Ishikawa (cell line): ENCODE measurements around the gene KRT80.

Experiments
- CEBPB ChIP-seq: IDR thresholded peaks from 2 replicates; pipeline ENCODE4 v1.6.1; 2012
- CREB1 ChIP-seq: IDR thresholded peaks from 2 replicates; pipeline ENCODE4 v1.6.1; 2012; ENCODE audit warnings: low read depth
- EGR1 ChIP-seq: IDR thresholded peaks from 2 replicates; pipeline ENCODE4 v1.6.1; 2012
- EP300 ChIP-seq: IDR thresholded peaks from 2 replicates; pipeline ENCODE4 v1.6.1; 2012; ENCODE audit warnings: borderline replicate concordance
- FOXM1 ChIP-seq: IDR thresholded peaks from 2 replicates; pipeline ENCODE4 v1.6.1; 2012; ENCODE audit warnings: low read depth, borderline replicate concordance
- MAX ChIP-seq: IDR thresholded peaks from 2 replicates; pipeline ENCODE4 v1.6.1; 2012
- NFIC ChIP-seq: IDR thresholded peaks from 2 replicates; pipeline ENCODE4 v1.6.1; 2012
- RAD21 ChIP-seq: IDR thresholded peaks from 2 replicates; pipeline ENCODE4 v1.6.1; 2012; ENCODE audit warnings: low read depth
- REST ChIP-seq: IDR thresholded peaks from 2 replicates; pipeline ENCODE4 v1.6.1; 2012; ENCODE audit warnings: low read depth, mild to moderate bottlenecking
- TAF1 ChIP-seq: IDR thresholded peaks from 2 replicates; pipeline ENCODE4 v1.6.1; 2012; ENCODE audit warnings: low read depth, mild to moderate bottlenecking
- TCF12 ChIP-seq: IDR thresholded peaks from 2 replicates; pipeline ENCODE4 v1.6.1; 2012; ENCODE audit warnings: low read depth
- TEAD4 ChIP-seq: IDR thresholded peaks from 2 replicates; pipeline ENCODE4 v1.6.1; 2012
- USF1 ChIP-seq: IDR thresholded peaks from 2 replicates; pipeline ENCODE4 v1.6.1; 2012
- YY1 ChIP-seq: IDR thresholded peaks from 2 replicates; pipeline ENCODE4 v1.6.1; 2012; ENCODE audit warnings: low read depth
- ZBTB7A ChIP-seq: IDR thresholded peaks from 2 replicates; pipeline ENCODE4 v1.6.1; 2012; ENCODE audit warnings: low read depth

KRT80 gene

GRCh38 chr12:52222692-52223091, 30.9 kb upstream of the KRT80 start:
- no peak for TF ChIP-seq FOXM1
- TF ChIP-seq EGR1, result no peak
- no peak for TF ChIP-seq EP300
- no peak for TF ChIP-seq USF1
- no peak for TF ChIP-seq RAD21
- no peak for TF ChIP-seq YY1
- TF ChIP-seq NFIC, result no peak
- TF ChIP-seq CEBPB, result no peak
- TF ChIP-seq CREB1, result no peak
- TF ChIP-seq MAX, result no peak
- TF ChIP-seq TCF12, result no peak
- TF ChIP-seq TAF1, result no peak
- TF ChIP-seq TEAD4, result no peak
- no peak for TF ChIP-seq ZBTB7A
- no peak for TF ChIP-seq REST

GRCh38 chr12:52221912-52222457, 30.2 kb upstream of the KRT80 start:
- TF ChIP-seq YY1 (0 out of 2 replicates have a peak, but pooled peaks have one; percentile 45), CREB1 (no peak), TCF12 (0 out of 2 replicates have a peak, but pooled peaks have one; percentile 45), EGR1 (no peak), RAD21 (peak; percentile 81), CEBPB (no peak), REST (no peak), EP300 (peak; percentile 14; the same call in 1 of the 2 replicates), TAF1 (no peak), USF1 (no peak), MAX (peak; percentile 81), TEAD4 (no peak), FOXM1 (no peak), ZBTB7A (no peak), NFIC (peak; percentile 54)

- TF ChIP-seq TCF12 (no peak), RAD21 (no peak)
Observed at GRCh38 chr12:52221070-52221781, 29.4 kb upstream of the KRT80 start.

- TF ChIP-seq MAX (no peak), REST (no peak), USF1 (no peak), EGR1 (no peak), ZBTB7A (no peak), RAD21 (no peak), TAF1 (no peak), FOXM1 (no peak)
Observed at GRCh38 chr12:52220477-52220876, 28.7 kb upstream of the KRT80 start.
